ENCODE results near the gene ODAD4.

DNA sequence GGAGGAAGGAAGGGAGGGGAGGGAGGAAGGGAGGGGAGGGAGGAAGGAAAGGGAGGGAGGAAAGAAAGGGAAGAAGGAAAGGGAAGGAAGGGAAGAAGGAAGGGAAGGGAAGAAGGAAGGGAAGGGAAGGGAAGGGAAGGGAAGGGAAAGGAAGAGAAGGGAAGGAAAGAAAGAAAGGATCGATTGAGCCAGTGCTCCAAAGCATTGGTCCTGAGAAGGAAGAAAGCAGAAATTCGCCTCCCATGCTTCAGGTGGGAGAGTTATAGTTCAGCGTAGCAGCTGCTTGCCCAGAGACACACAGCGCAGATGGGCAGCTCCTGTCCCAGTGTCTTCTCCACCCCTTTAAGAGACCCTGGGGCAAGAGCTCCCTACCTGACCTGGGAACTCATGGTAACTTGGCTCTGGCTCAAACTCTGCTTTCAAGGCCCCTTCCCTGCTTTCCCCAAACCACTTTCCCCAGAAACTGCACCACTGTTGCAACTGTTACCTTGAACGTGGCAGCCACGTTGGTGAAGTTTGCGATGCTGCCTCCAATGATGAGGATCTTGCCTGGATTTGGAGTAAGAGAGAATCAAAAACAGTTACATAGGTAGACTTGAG, 26.1 kb upstream of the ODAD4 start:
- no peak for TF ChIP-seq POLR2AphosphoS5 (IDR thresholded peaks at IDR 0.05; ENCODE audit: low read depth, low read length)
- no peak for TF ChIP-seq POLR2A (IDR thresholded peaks at IDR 0.05; ENCODE audit: low read depth, low read length)
- no peak for TF ChIP-seq TAF1 (IDR thresholded peaks at IDR 0.05; ENCODE audit: borderline replicate concordance, low read depth, low read length)

Data from GM12892 (cell line).